Measurements from ENCODE around the gene SPTBN2. TPM values are rescaled to one million over a fixed set of nuclear protein-coding genes. Genes with fewer than 3 reads are reported as not detected.

The SPTBN2 gene
- total and polyA plus RNA-seq, 2 of the 4 experiments (the other 2 are of a cell fraction) = 0.18 to 0.41 TPM

GRCh38 chr11:66659763-66660162 is 69.3 kb downstream of the SPTBN2 start:
- CTCF ChIA-PET = interaction anchor here (0.5 kb wide), 1 partner anchor 28 kb away, joined by 4 read pairs; no protein-coding TSS in a partner anchor
- no TSS peak for BruUV-seq (replicated peaks)

More at GRCh38 chr11:66659763-66660162, 69.3 kb downstream of the SPTBN2 start:
- intact Hi-C loops (cut with micrococcal nuclease) = no loop called here
- Histone ChIP-seq H2BK15ac (ENCODE audit: low read depth, low read length) (no peak overlapping the region), H3K4me2 (ENCODE audit: low read depth, low read length) (no peak overlapping the region), H2AK9ac (replicated peaks; ENCODE audit: low read depth, low read length, poor library complexity) (no peak overlapping the region), H2AFZ (replicated peaks; ENCODE audit: low read length, poor library complexity) (no peak overlapping the region), H2BK5ac (ENCODE audit: low read depth, low read length, poor library complexity, severe bottlenecking) (no peak overlapping the region), H3K4me3 (ENCODE audit: insufficient read depth, low read depth, low read length) (no peak overlapping the region), H3K36me3 (ENCODE audit: control insufficient read depth, insufficient read depth, low read length) (peaks cover 29% of the 10 kb centered on the region), H3K27ac (ENCODE audit: insufficient read depth, low read length) (no peak overlapping the region), H3K4me1 (ENCODE audit: control insufficient read depth, insufficient read depth, low read length) (no peaks in the 10 kb centered on the region), H2AK5ac (ENCODE audit: low read depth, low read length) (no peak overlapping the region), H3K9me1 (ENCODE audit: insufficient read depth, low read length) (no peaks in the 10 kb centered on the region), H3K56ac (ENCODE audit: extremely low read depth, insufficient read depth, low read length) (no peak overlapping the region), H2BK120ac (ENCODE audit: low read depth, low read length) (no peak overlapping the region), H4K8ac (ENCODE audit: low read depth in 2 of 2, low read length in 2 of 2) (no peak overlapping the region), H2BK20ac (ENCODE audit: low read depth, low read length) (no peak overlapping the region), H3K79me1 (ENCODE audit: low read depth in 1 of 2, low read length in 2 of 2) (peaks cover 29 to 56% of the 10 kb centered on the region in 2 experiments), H4K91ac (ENCODE audit: insufficient read depth, low read depth, low read length) (no peak overlapping the region), H3K9me3 (ENCODE audit: control insufficient read depth, insufficient read depth, low read length) (no peaks in the 10 kb centered on the region), H3K27me3 (ENCODE audit: control insufficient read depth, insufficient read depth, low read length) (no peaks in the 10 kb centered on the region), H3K4ac (ENCODE audit: low read depth, low read length) (no peak overlapping the region), H3K9ac (ENCODE audit: low read depth, low read length) (no peak overlapping the region), H4K5ac (ENCODE audit: low read depth, low read length) (no peak overlapping the region), H3K18ac (ENCODE audit: low read depth, low read length) (no peak overlapping the region), H3K23ac (ENCODE audit: low read depth, low read length) (no peak overlapping the region), H4K20me1 (ENCODE audit: insufficient read depth, low read length) (peaks cover 4% of the 10 kb centered on the region), H3K14ac (replicated peaks; ENCODE audit: low read depth, low read length) (no peak overlapping the region)
- 29% methylated on average over 1 of the region's 2 CpGs; no CpG with 5 or more reads in 1 of the 2 experiments for WGBS, 2 experiments (ENCODE audit: extremely low coverage in 2 of 2, insufficient read length in 1 of 2)
- ATAC-seq (ENCODE audit: low read depth) (no peak), DNase-seq (no peak)
- TF ChIP-seq POLR2A (IDR thresholded peaks at IDR 0.05; ENCODE audit: low read depth, low read length) = no peak
- TF ChIP-seq USF2 (IDR thresholded peaks at IDR 0.05; ENCODE audit: low read depth, low read length) = no peak
- no peak for TF ChIP-seq MXI1 (IDR thresholded peaks at IDR 0.05; ENCODE audit: borderline replicate concordance, low read depth, low read length)
- TF ChIP-seq NFE2L2 (IDR thresholded peaks at IDR 0.05; ENCODE audit: low read depth, low read length) = no peak
- no peak for TF ChIP-seq CHD1 (IDR thresholded peaks at IDR 0.05; ENCODE audit: low read depth, low read length)
- TF ChIP-seq CEBPB (IDR thresholded peaks at IDR 0.05; ENCODE audit: low read depth, low read length) = no peak
- no peak for TF ChIP-seq SMC3 (IDR thresholded peaks at IDR 0.05; ENCODE audit: low read depth, low read length)
- no peak for TF ChIP-seq ELK1 (IDR thresholded peaks at IDR 0.05; ENCODE audit: borderline replicate concordance, low read depth, low read length)
- no peak for TF ChIP-seq RAD21 (IDR thresholded peaks at IDR 0.05; ENCODE audit: low read length)
- TF ChIP-seq, protein P1, sequence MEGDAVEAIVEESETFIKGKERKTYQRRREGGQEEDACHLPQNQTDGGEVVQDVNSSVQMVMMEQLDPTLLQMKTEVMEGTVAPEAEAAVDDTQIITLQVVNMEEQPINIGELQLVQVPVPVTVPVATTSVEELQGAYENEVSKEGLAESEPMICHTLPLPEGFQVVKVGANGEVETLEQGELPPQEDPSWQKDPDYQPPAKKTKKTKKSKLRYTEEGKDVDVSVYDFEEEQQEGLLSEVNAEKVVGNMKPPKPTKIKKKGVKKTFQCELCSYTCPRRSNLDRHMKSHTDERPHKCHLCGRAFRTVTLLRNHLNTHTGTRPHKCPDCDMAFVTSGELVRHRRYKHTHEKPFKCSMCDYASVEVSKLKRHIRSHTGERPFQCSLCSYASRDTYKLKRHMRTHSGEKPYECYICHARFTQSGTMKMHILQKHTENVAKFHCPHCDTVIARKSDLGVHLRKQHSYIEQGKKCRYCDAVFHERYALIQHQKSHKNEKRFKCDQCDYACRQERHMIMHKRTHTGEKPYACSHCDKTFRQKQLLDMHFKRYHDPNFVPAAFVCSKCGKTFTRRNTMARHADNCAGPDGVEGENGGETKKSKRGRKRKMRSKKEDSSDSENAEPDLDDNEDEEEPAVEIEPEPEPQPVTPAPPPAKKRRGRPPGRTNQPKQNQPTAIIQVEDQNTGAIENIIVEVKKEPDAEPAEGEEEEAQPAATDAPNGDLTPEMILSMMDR (conservative IDR thresholded peaks at IDR 0.05; ENCODE audit: low read depth, low read length) = no peak
- TF ChIP-seq RCOR1 (IDR thresholded peaks at IDR 0.05; ENCODE audit: insufficient replicate concordance, low read length) = no peak
- TF ChIP-seq RFX5 (IDR thresholded peaks at IDR 0.05; ENCODE audit: low read depth, low read length) = no peak
- no peak for TF ChIP-seq BHLHE40 (IDR thresholded peaks at IDR 0.05; ENCODE audit: low read depth, low read length)
- no peak for TF ChIP-seq MAZ (IDR thresholded peaks at IDR 0.05; ENCODE audit: borderline replicate concordance, low read depth, low read length)
- TF ChIP-seq MAFK (IDR thresholded peaks at IDR 0.05; ENCODE audit: low read depth, low read length) = no peak
- TF ChIP-seq FOS (IDR thresholded peaks at IDR 0.05; ENCODE audit: low read depth, low read length) = no peak
- dilution Hi-C loops (cut with HindIII; ENCODE audit: low sequenced_read_pairs, unreplicated experiment) = no loop called here
- in situ Hi-C loops (cut with MboI; ENCODE audit: low sequenced_read_pairs) = no loop called here
- POLR2A ChIA-PET (ENCODE audit: unreplicated experiment) = interaction anchor here (0.7 kb wide), 1 partner anchor 43 kb away, joined by 7 read pairs; the partner anchor contains the start of gene RBM14
